Fibroblast of mammary gland (primary cell): ENCODE data around the gene PKN1.

Experiments
- DNase-seq: peaks from one replicate; pipeline ENCODE4 v3.0.0-alpha.2; 2010; ENCODE audit warnings: low read depth
- H3K4me3 ChIP-seq: 2 replicates; pipeline ENCODE4 v1.5.1; 2011; ENCODE audit warnings: low read depth, mild to moderate bottlenecking, low read length, moderate library complexity; ENCODE audit not compliant: control insufficient read depth
- TF ChIP-seq, protein P1 (sequence below): conservative IDR thresholded peaks from 2 replicates; pipeline ENCODE4 v1.5.1; 2011; ENCODE audit warnings: low read depth, low read length, inconsistent platforms; ENCODE audit not compliant: control insufficient read depth, insufficient read depth

PKN1 gene

GRCh38 chr19:14411938-14412245 is 21.2 kb upstream of the PKN1 start:
- no peak for DNase-seq
- TF ChIP-seq, protein P1, sequence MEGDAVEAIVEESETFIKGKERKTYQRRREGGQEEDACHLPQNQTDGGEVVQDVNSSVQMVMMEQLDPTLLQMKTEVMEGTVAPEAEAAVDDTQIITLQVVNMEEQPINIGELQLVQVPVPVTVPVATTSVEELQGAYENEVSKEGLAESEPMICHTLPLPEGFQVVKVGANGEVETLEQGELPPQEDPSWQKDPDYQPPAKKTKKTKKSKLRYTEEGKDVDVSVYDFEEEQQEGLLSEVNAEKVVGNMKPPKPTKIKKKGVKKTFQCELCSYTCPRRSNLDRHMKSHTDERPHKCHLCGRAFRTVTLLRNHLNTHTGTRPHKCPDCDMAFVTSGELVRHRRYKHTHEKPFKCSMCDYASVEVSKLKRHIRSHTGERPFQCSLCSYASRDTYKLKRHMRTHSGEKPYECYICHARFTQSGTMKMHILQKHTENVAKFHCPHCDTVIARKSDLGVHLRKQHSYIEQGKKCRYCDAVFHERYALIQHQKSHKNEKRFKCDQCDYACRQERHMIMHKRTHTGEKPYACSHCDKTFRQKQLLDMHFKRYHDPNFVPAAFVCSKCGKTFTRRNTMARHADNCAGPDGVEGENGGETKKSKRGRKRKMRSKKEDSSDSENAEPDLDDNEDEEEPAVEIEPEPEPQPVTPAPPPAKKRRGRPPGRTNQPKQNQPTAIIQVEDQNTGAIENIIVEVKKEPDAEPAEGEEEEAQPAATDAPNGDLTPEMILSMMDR = no peak
- no peak overlapping the region for H3K4me3 ChIP-seq

GRCh38 chr19:14412324-14412995 is 20.6 kb upstream of the PKN1 start:
- H3K4me3 ChIP-seq = no peak overlapping the region
- DNase-seq = no peak
- TF ChIP-seq, protein P1 = no peak

DNA sequence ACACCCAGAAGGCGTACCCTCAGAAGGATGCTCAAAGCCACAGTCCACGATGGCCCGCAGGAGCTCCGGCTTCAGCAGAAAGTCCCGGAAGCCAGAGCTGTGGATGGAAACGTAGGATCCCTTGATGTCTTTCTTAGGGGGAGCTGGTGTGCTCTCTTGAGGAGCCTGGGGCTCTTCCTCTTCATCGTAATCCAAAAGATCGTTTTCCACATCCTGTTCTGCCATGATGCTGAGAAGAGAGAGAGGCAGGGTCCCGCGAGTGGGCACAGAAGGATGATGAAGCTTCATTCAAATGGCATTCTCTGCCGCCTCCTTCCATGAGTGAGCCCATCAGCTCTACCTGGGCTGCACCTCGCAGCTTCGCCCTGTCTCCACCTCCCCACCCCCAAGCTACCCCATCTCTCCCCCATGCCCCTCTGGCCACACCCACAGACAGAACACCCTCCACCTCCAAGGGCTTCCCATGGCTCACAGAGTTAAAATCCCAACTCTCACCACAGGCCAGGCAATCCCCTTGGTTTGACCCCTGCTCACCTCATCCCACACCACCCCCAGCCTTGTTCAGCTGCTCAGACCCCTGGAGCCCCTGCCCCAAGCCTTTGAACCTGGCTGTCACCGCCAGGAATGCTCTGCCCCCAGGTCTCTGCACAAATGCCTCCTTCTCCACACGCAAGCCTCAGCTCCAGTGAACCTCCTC is 20.0 kb upstream of the PKN1 start:
- H3K4me3 ChIP-seq = no peak overlapping the region
- DNase-seq = no peak
- TF ChIP-seq, protein P1 = no peak

- DNase-seq = peak; percentile 66
- H3K4me3 ChIP-seq = no peak overlapping the region
- TF ChIP-seq, protein P1 = no peak
Observed at GRCh38 chr19:14413693-14414181, 19.4 kb upstream of the PKN1 start.

DNA sequence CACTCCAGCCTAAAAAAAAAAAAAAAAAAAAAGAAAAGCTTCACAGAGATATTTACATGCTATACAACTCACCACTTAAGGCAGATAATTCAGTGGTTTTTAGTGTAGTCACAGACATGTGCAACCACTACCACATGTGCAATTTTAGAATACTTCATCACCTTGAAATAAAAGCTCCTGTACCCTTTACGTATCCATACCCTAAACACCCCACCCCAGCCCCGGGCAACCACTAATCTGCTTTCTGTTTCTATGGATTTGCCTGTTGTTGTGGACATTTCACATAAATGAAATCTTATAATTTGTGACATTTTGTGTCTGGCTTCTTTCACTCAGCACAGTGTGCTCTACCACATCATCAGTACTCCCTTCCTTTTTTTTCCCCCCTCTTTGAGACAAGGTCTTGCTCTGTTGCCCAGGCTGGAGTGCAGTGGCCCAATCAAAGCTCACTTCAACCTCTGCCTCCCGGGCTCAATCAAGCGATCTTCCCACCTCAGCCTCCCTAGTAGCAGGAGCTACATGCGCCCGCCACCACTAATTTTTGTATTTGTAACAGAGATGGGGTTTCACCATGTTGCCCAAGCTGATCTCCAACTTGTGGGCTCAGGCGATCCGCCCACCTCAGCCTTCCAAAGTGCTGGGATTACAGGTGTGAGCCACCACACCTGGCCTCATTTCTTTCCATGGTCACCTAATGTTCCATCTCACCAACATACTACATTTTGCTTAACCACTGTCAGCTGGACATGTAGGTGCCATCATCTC is 18.0 kb upstream of the PKN1 start:
- no peak for DNase-seq
- H3K4me3 ChIP-seq = no peak overlapping the region
- TF ChIP-seq, protein P1 = no peak

DNA sequence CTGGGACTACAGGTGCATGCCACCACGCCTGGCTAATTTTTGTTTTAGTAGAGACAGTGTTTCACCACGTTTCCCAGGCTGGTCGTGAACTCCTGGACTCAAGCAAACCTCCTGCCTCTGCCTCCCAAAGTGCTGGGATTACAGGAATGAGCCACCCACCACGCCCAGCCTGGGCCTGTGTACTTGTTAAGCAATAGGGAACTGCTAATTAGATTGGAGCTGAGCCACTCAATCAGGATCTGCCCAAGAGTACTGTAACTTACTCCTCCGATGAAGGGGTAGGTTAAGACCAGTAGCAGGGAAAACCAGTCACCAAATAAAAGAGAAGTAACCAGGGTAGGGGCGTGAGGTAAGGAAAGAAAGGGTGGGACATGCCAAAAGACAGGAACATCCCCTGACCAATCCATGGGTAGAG is 16.3 kb upstream of the PKN1 start:
- DNase-seq = peak; percentile 65
- peak overlapping the region; percentile 27 for H3K4me3 ChIP-seq
- TF ChIP-seq, protein P1 = no peak
